Right kidney (tissue), 9 donors: ENCODE data around the gene IFFO2.

Experiments used
- DNase-seq: peaks from one replicate; pipeline ENCODE4 v3.0.0-alpha.2; 2016
- long read RNA-seq, 8 donors: transcript quantifications; one replicate each; lab custom pipeline, GENCODE V29; 2026

The IFFO2 gene
- long read RNA-seq, donor 1, full-length matches to known transcripts: 2 of 2 reads
- long read RNA-seq, donor 1, partial matches to known transcripts: 0 of 2 reads
- long read RNA-seq, donor 1, other reads (novel, unspliced or antisense): 0 of 2 reads
- long read RNA-seq, donor 2, full-length matches to known transcripts: 1 of 1 reads
- long read RNA-seq, donor 2, partial matches to known transcripts: 0 of 1 reads
- long read RNA-seq, donor 2, other reads (novel, unspliced or antisense): 0 of 1 reads
- long read RNA-seq, donor 3, full-length matches to known transcripts: 2 of 11 reads
- long read RNA-seq, donor 3, partial matches to known transcripts: 9 of 11 reads
- long read RNA-seq, donor 3, other reads (novel, unspliced or antisense): 0 of 11 reads
- long read RNA-seq, donor 4, full-length matches to known transcripts: 4 of 4 reads
- long read RNA-seq, donor 4, partial matches to known transcripts: 0 of 4 reads
- long read RNA-seq, donor 4, other reads (novel, unspliced or antisense): 0 of 4 reads
- long read RNA-seq, donor 5, full-length matches to known transcripts: 4 of 4 reads
- long read RNA-seq, donor 5, partial matches to known transcripts: 0 of 4 reads
- long read RNA-seq, donor 5, other reads (novel, unspliced or antisense): 0 of 4 reads
- long read RNA-seq, donor 6, full-length matches to known transcripts: 4 of 4 reads
- long read RNA-seq, donor 6, partial matches to known transcripts: 0 of 4 reads
- long read RNA-seq, donor 6, other reads (novel, unspliced or antisense): 0 of 4 reads
- long read RNA-seq, donor 7, full-length matches to known transcripts: 6 of 6 reads
- long read RNA-seq, donor 7, partial matches to known transcripts: 0 of 6 reads
- long read RNA-seq, donor 7, other reads (novel, unspliced or antisense): 0 of 6 reads
- long read RNA-seq, donor 8, full-length matches to known transcripts: 3 of 3 reads
- long read RNA-seq, donor 8, partial matches to known transcripts: 0 of 3 reads
- long read RNA-seq, donor 8, other reads (novel, unspliced or antisense): 0 of 3 reads

GRCh38 chr1:18956193-18957135, at the start of gene IFFO2:
Gene IFFO2 (minus strand): TSS chr1:18956676. CDS start chr1:18956332, 344 bp downstream.
- peak; percentile 96 for DNase-seq

- DNase-seq: no peak
Observed at GRCh38 chr1:19006000-19006399, 49.5 kb upstream of the IFFO2 start.

DNA sequence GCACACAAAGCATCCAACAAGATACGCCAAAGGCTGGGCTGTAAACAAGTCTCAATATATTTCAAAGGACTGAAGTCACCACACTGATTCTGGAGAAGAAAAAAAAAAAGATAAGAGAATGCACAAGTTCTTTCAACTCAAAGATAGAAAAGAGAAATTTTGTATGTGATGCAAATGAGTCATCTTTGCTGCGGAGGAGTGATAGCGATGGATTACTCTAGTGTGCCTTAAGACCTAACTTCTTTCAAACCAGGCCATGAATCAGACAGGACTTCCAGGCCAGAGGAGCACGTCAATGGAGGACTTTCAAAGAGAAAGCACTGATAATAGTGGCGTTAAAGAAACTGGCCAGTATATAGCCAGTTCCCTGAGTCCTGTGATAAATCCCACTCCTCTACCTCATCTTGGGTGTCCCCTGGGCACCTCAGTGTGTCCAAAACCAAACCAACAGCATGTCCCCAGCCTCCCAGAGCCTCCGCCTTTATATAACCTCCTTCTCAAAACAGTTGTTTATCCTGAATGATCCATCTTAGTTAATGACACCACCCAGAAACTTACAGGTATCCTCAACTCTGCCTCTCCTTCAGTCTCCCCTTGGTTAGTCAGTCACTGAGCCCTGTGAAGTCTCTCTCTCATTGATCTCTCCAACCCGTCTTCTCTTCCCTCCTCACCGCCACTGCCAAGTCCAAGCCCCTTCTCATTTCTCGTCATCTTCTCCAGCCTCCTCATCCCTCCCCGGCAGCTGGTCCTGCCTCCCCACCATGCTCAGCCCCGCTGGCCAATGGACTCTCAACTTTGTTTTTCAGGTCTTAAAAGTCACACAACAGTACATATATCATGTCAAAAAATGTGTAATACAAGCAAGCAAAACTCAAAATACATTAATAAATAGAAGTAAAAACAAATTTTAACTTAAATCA, 47.2 kb upstream of the IFFO2 start:
- no peak for DNase-seq

- no peak for DNase-seq
Observed at GRCh38 chr1:19000065-19000464, 43.6 kb upstream of the IFFO2 start.

DNA sequence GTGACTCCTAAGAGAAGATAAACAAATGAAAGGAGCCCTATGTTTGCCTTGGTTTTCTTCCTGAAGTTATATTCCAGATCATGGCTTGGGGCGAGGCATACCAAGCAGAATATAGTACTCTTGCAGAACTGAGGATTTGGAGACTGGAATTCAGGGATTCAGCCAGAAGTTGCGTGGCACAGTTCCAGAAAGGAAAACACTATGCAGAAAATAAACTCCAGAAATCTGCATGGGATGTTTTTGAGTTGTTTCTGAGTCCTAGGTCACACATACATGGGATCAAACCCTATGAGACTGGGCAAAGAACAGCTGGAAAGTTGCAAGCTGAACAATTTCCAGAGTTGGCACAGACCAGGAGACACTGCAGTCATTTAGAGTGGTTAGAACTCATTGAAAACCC, 42.9 kb upstream of the IFFO2 start:
- DNase-seq: no peak

DNA sequence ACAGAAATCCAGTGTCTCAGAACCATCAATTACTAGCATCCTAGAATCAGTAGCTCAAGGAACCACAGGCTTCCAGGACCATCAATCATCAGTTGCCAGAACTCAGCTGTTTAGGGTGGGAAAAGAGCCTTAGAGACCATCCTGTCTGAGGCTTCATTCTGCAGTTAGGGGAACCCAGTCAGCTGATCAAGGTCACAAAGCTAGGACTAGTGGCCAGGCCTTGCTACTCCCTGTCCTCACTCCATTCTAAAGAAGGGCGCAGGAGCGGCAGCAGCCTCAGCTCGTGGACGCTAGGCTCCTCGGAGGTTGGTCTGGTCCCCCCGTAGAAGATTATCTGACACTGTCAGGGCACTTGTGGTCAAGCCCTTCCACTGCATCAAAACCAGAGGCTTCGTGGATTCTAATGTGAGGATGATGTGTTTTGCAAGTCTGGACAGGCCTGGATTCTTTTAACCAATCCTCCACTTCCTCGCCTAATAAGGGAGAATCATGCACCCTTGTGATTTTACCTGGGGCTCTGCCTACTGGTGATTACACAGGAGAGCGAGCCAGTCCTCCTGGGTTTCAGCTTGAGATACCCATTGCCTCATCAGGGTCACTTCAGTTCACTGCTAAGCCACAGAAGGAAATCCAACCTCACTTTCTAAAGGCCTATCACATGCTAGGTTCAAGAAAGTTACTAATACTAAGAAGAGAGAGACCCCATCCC, 41.7 kb upstream of the IFFO2 start:
- DNase-seq: no peak

DNA sequence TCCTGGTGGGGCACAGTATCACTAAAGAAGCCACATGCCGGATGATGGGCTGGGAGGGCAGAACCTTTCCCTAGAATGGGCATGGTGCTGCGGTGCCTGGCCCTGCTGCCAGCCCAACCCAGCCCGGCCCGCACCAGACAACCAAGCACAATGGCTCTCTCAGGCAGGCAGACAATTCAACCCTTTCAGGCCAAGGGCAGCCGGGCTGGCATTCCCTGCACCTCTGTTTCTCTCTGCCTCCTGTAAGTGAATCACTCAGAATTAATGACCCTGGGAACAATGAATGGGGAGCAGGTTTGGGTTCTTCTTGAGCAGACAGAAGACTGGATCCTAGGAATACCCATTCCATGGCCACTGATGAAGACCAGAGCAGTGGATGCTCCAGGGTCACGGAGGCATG, 41.0 kb upstream of the IFFO2 start:
- DNase-seq: no peak

DNA sequence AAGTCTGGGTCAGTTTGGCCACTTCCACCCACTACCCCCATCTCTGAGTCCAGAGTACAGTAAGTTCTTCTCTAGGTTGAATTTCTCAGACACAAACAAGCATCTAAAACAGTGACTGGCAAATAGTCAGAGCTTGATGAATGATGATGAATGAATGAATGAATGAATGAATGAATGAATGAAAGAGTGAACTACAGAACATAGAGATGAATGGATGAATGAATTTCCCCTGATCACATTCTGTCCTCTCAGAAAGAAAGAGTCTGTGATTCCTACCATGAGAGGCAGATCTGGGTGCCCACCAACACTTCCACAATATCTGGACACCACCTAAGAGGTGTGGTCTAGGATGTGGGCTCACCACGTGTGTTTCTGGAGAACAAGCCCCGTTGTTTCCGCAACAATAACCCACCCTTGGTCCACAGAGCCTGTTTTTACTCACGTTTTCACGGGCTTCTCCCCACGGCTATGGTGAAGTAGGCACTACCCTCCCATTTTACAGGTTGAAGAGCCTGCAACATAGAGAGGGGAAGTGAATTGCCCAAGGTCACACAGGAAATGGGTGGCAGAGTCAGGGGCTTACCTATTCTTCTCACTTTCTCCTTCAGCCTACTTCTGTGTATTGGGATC, 40.2 kb upstream of the IFFO2 start:
- no peak for DNase-seq

DNA sequence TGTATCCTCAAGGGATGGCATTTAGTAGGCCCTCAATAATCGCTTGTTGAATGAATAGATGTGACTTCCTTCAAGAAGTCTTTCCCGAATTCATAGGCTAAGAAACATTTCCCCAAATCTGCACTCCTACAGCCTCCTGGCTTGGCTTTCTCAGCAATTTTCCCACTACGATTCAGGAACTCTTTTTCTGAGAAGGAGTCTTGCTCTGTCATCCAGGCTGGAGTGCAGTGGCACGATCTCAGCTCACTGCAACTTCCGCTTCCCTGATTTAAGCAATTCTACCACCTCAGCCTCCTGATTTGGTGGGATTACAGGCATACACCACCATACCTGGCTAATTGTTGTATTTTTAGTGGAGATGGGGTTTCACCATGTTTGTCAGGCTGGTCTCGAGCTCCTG, 37.9 kb upstream of the IFFO2 start:
- no peak for DNase-seq

DNA sequence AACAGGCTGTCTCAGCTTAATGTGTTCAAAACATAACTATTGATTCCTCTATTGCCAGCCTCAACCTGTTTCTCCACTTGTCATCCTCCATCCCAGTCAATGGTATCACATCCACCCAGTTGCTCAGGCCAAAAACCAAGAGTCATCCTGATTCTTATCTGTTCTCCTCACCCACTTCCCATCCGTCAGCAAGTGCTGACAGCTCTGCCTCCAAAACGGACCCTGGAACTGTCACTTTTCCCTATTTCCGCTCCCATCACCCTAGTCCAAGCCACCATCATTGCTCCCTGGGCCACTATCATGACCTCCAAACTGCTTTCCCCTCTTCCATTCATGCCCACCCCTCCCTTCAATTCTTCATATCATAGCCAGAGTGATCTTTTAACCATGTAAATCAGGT, 36.2 kb upstream of the IFFO2 start:
- DNase-seq: no peak

DNA sequence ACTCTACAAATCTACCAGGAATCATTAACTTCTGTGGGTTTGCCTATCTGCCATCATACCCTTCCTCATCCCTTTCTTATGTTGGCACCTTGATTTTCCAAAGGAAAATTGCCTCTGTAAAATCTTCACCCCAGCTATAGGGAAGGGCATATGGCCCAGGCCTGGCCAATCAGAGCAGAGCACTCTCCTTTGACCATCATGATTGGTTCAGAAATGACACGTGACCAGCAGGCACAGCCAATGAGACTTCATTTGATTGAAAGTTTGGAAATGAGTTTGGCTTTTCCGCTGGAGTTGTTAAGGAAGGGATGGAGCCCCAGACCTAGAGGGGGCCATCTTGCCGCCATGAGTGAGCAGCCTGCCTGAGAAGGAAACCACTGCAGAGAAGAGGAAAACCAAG, 35.1 kb upstream of the IFFO2 start:
- DNase-seq: no peak

- DNase-seq: no peak
Observed at GRCh38 chr1:18989896-18990295, 33.4 kb upstream of the IFFO2 start.

GRCh38 chr1:18989176-18989799, 32.8 kb upstream of the IFFO2 start:
- no peak for DNase-seq

- DNase-seq: no peak
Observed at GRCh38 chr1:18981242-18981641, 24.8 kb upstream of the IFFO2 start.

- no peak for DNase-seq
Observed at GRCh38 chr1:18978706-18979105, 22.2 kb upstream of the IFFO2 start.

GRCh38 chr1:18977428-18977827, 21.0 kb upstream of the IFFO2 start:
- no peak for DNase-seq

GRCh38 chr1:18976096-18976495, 19.6 kb upstream of the IFFO2 start:
- no peak for DNase-seq

GRCh38 chr1:18974606-18975005, 18.1 kb upstream of the IFFO2 start:
- DNase-seq: no peak

GRCh38 chr1:18974005-18974404, 17.5 kb upstream of the IFFO2 start:
- no peak for DNase-seq
